ENCODE data around the gene TARP.
"Not testable (repeated sequence)": the region's sequence is repeated elsewhere in the genome, so short reads cannot be mapped to it uniquely, and the experiment has no call there.

TARP gene

GRCh38 chr7:38259157-38259556, 14.3 kb downstream of the TARP start:
- not testable (repeated sequence) for DNase-seq

DNA sequence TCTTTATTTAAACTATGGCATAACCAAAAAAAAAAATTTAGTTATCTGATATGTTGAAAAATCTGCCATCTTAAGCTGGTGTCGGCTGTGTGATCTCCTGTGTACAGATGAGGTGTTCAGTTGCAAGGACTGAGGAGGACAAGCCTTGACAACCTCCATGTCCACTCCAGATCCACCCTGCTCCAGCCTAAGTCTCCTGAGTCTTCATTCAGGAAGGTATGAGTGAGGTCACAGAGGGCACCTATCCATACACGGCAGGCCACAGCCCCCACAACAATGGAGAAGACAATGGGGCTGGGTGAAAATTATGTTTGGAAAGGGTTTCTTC, 16.1 kb downstream of the TARP start:
- no peak for DNase-seq

- DNase-seq, result not testable (repeated sequence)
Observed at GRCh38 chr7:38249849-38250248, 23.6 kb downstream of the TARP start.

GRCh38 chr7:38248069-38248567, 25.3 kb downstream of the TARP start:
- no peak for DNase-seq

DNA sequence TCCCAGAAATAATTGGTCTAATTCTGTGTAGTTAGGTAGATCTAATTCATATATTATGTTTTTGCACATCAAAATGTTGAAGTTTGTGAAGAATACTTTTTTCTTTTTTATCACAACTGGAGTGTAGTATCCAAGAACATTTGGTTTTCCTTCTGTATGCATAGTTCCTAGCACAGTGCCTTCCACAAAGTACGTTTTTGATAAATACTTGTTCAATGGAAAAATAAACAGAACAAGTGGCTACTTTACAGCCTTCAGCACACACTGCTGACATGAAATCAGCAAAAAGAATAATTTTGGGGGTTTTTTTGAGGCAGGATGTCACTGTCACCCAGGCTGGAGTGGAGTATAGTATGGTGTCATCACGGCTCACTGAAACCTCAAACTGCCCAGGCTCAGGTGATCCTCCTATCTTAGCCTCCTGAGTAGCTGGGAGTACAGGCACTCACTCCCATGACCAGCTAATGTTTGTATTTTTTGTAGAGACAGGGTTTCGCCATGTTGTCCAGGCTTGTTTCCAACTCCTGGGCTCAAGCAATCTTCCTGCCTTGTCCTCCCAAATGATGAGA, 27.9 kb downstream of the TARP start:
- DNase-seq, result peak; percentile 43

- no peak for DNase-seq
Observed at GRCh38 chr7:38244516-38244915, 28.9 kb downstream of the TARP start.

DNA sequence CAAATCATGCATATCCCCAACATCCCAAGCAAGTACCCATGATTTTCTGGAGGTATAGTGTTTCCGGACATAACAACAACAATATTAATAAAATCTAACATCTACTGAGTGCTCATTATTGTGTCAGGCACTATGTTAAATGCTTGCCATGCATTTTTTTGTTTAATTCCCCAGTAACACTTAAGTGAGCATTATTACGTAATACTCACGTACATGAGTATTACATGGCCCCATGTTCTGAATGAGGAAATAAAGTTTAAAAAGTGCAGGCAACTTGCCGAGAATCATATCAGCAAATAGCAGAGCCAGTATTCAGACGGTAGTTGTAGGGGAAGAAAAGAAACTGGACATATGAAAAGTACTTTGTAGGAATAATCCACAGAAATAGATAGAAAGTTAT, 30.1 kb downstream of the TARP start:
- DNase-seq, result not testable (repeated sequence)

- peak; percentile 46 for DNase-seq
Observed at GRCh38 chr7:38242814-38243213, 30.6 kb downstream of the TARP start.

GRCh38 chr7:38241071-38241470, 32.4 kb downstream of the TARP start:
- no peak for DNase-seq

- DNase-seq, result not testable (repeated sequence)
Observed at GRCh38 chr7:38239129-38239528, 34.3 kb downstream of the TARP start.

- no peak for DNase-seq
Observed at GRCh38 chr7:38235606-38236005, 37.8 kb downstream of the TARP start.

- DNase-seq, result not testable (repeated sequence)
Observed at GRCh38 chr7:38234759-38235158, 38.7 kb downstream of the TARP start.

DNA sequence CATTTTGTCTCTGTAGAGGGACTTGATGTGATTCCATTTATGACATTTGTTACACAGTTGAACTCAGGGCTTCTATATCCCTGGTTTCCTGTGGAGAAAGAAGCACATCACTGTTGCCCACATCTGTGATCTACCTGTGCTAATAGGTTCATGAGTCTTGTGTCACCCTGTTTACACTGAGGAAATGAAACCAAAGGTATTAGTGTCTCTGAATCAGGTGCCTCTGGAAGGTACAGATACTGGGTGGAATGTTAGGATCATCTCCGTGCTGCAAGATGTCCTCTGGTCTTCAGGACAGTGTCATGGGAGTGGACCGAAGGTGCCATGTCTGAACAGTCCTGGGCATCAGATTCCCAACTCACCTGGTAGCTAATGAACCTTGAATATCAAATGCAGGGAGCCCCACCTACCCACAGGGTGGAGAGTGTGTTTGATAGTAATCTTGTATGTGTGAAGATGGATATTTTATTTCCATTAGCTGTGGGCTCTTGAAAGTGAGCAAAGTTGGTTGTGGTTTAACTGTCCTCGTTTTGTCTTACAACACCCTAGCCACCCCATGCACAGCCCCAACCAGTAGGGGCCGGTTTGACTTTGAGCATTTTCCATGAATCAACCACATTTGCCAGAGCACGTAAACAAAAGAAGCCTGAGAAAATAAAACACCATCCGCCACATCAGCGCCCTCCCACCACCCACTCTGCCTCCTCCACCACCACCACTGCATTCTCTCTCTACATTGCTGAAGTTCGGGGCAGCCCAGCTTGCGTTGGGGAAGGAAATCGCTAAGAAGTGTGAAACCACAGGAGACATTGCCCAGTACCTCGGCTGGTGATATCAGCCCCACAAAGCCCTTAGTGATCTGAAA, 40.7 kb downstream of the TARP start:
- peak; percentile 81 for DNase-seq

DNA sequence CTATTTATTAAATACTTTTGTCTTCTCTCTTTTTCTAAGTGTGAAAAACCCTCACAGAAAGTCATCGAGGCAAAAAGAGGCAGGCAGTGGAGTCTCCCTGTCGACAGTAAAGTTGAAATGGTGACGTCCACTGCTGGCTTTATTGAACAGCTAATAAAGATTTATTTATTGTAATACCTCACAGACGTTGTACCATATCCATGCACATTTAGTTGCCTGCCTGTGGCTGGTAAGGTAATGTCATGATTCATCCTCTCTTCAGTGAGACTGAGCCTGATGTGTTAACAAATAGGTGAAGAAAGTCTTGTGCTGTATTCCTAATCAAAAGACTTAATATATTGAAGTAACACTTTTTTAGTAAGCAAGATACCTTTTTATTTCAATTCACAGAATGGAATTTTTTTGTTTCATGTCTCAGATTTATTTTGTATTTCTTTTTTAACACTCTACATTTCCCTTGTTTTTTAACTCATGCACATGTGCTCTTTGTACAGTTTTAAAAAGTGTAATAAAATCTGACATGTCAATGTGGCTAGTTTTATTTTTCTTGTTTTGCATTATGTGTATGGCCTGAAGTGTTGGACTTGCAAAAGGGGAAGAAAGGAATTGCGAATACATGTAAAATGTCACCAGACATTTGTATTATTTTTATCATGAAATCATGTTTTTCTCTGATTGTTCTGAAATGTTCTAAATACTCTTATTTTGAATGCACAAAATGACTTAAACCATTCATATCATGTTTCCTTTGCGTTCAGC, 43.4 kb downstream of the TARP start:
- DNase-seq, result no peak

DNA sequence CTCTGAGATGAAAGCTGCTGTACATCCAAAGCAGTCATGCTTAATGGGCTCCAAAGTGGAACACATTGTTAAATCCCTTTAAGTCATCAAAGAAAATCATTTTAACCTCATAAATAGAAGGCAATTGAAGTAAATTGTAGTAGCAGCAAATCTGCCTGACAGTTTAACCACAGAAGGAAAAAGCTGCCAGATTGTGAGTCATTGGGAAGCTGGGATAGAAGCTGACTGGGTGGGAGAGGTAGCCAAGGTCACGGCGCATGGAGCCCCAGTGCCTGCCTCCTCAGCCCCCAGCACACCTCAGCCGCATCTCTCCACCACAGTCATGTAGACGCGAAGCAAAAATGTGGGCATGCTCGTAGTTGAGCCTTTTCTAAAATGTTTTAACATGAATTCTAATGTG, 44.0 kb downstream of the TARP start:
- no peak for DNase-seq

DNA sequence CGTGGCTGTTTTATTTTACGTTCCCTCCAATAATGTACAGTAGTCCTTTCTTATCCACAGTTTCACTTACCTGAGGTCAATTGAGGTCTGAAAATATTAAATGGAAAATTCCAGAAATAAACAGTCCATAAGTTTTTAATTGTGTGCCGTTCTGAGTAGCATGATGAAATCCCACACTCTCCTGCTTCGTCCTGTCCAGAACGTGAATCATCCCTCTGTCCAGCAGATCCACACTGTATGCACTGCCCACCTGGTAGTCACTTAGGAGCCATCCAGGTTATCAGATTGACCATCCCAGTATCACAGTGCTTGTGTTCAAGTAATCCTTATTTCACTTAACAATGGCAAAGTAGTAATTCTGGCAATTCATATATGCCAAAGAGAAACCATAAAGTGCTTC, 49.0 kb downstream of the TARP start:
- no peak for DNase-seq

DNA sequence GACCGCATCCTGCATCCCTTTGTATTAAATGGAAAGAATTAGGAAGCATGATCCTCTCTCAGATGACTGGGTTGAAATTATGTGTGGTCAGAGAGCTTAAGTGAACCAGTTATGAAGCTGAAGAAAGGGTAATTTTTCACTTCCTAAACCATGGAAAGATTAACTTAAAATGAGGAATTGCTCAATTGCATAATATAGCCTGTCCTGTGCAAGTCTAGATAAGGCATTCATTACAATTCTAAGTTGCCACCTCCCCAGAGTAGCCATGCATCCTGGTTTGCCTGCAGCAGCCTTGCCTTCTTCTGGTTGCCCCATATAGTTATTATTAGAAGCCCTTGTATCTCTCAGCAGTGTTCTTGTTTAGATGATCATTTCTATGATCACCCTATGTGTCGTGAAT, 50.1 kb downstream of the TARP start:
- DNase-seq, result no peak

DNA sequence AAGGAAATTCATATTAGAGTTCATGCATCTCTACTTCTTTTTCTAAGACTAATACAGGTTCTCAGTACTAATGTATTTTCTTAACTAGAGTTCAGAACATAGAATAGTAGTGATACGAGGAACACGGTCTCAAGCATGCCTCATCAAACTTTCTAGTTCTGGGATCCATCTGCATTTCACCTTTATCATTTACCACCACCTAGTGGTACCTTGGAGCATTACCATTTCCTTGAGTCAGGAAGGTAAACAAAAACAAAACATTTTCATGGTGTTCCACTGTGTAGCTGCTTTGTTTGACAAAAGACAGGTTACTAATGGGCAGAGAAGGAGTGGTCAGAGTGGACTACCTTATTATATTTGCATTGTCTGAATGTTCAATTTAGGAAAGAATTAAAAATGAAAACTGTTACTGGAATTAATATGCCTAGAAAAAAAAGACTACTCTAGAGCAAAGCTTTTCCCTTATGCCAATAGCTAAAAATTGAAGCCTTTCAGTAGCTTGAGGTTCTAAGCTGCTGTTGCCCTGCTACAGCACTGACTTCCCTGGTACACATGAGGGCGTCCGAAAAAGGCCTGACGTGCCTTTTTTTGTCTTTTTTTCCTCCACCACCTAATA, 50.8 kb downstream of the TARP start:
- no peak for DNase-seq

- no peak for DNase-seq
Observed at GRCh38 chr7:38220452-38220851, 53.0 kb downstream of the TARP start.

DNA sequence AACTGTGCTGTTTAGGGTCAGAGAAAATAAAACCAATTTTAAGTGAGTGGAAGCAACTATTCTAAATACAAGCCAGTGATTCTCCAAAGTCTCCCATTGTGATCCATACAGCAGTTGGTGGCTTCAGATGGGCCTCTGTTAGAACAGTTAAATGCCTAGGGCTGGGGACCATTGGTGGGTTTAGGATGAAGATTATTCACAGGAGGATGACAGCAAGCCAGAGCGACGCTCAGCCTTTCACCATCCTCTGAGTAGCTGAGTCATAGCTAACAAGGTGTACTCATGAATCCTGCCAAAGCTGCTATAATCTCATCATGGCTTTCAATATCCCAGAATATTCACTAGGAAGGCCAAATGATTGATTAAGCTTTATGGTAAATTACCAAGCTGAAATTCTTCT, 55.8 kb downstream of the TARP start:
- no peak for DNase-seq

- DNase-seq, result peak; percentile 75
Observed at GRCh38 chr7:38215735-38216670, 57.4 kb downstream of the TARP start.

DNA sequence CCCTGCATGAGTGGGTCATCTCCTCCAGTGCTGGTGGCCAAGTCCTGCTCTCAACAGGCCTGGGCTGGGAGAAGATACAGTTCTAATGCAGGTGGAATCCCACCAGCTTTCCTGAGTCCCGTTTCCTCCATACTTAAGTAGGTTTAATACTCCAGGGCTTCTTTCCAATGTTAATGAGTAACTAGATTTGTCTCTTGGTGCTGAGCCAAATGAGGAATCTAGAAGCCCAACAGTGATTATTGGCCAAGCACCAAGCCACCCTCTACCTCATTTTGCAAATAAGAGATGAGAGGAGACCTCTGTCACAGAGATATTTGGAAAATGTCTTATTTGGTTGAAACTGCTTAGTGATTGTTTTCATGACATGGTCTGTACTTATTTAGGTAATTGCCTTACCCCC, 58.3 kb downstream of the TARP start:
- no peak for DNase-seq

Data from CD4-positive, alpha-beta T cell treated with Interferon gamma for 1 hour (primary cell).